Small intestine (tissue), 7 donors: ENCODE measurements around the gene KLHL8. TPM values are rescaled to one million over a fixed set of nuclear protein-coding genes. Genes with fewer than 3 reads are reported as not detected.

Source experiments
- DNase-seq, 2 donors: peaks; one replicate each; pipeline versions ENCODE4 v3.0.0 to v3.0.0-alpha.2; 2013
- FAIRE-seq: peaks from 2 replicates; lab custom pipeline; 2012; peaks lifted over from hg19 to GRCh38; lab: Jason Lieb, UNC
- H3K27ac ChIP-seq, 3 donors: one replicate each; pipeline ENCODE4 v1.5.1; 2013; ENCODE audit warnings: low read length in 2 of 3, mild to moderate bottlenecking in 2 of 3, control low read depth in 1 of 3, inconsistent platforms in 1 of 3, low read depth in 1 of 3, moderate library complexity in 1 of 3
- H3K27me3 ChIP-seq, 3 donors: one replicate each; pipeline ENCODE4 v1.6.1; 2013; ENCODE audit warnings: low read length in 3 of 3, inconsistent platforms in 1 of 3; ENCODE audit not compliant: control insufficient read depth in 3 of 3, insufficient read depth in 3 of 3
- H3K36me3 ChIP-seq, 3 donors: one replicate each; pipeline ENCODE4 v1.6.1; 2013; ENCODE audit warnings: low read length in 3 of 3, inconsistent platforms in 1 of 3, low read depth in 1 of 3, mild to moderate bottlenecking in 1 of 3, moderate library complexity in 1 of 3; ENCODE audit not compliant: control insufficient read depth in 3 of 3, insufficient read depth in 2 of 3
- H3K4me1 ChIP-seq, 3 donors: one replicate each; pipeline ENCODE4 v1.6.1; 2013; ENCODE audit warnings: low read length in 2 of 3, inconsistent platforms in 1 of 3, low read depth in 1 of 3, mild to moderate bottlenecking in 1 of 3, moderate library complexity in 1 of 3; ENCODE audit not compliant: control insufficient read depth in 3 of 3, insufficient read depth in 2 of 3
- H3K4me3 ChIP-seq, 3 donors: one replicate each; pipeline ENCODE4 v1.5.1; 2013; ENCODE audit warnings: low read length in 3 of 3, control low read depth in 1 of 3, inconsistent platforms in 1 of 3, low read depth in 1 of 3, mild to moderate bottlenecking in 1 of 3, moderate library complexity in 1 of 3
- H3K9me3 ChIP-seq, 2 donors: one replicate each; pipeline ENCODE4 v1.6.1; 2013; ENCODE audit warnings: low read depth in 1 of 2, low read length in 1 of 2; ENCODE audit not compliant: control insufficient read depth in 2 of 2, insufficient read depth in 1 of 2
- WGBS, 3 donors: extraction: QIAGEN DNeasy Blood & Tissue Kit; methylation state at CpG; one replicate each; pipeline ENCODE4 v1.1.7; 2013; 5-methylcytosine and 5-hydroxymethylcytosine counted together
- polyA plus RNA-seq, 4 donors: library from polyadenylated mRNA; stranded (reverse) in 3 of 4; unstranded in 1 of 4; fragments of 200-250 nt in 3 of 4; fragments of 120-200 nt in 1 of 4; gene quantifications; one replicate each; pipeline versions ENCODE4 v1.2.1 to v1.2.3, GENCODE V29; 2013
- donor health status: healthy with polysubstance abuse.
- donor health status: control.
- donor health status: control.
- donor health status: Bipolar disorder and iron deficiency.
- donor health status: healthy.

KLHL8 gene
- polyA plus RNA-seq, 4 donors = 5.4 to 19.5 (median 7.1) TPM

GRCh38 chr4:87209182-87209581, 11.2 kb downstream of the KLHL8 start:
- DNase-seq (no peak), FAIRE-seq (no peak)
- Histone ChIP-seq H3K36me3 (peaks cover 0 to 17% (median 0%) of the 10 kb centered on the region in 3 donors), H3K27me3 (no peaks in the 10 kb centered on the region), H3K9me3 (no peaks in the 10 kb centered on the region), H3K4me3 (no peak overlapping the region), H3K4me1 (peaks cover 0 to 3% (median 3%) of the 10 kb centered on the region in 3 donors), H3K27ac (no peak overlapping the region)
- 70 to 86% (median 86%) methylated on average over 3 of the region's 3 CpGs for WGBS, 3 donors

- WGBS, 3 donors = 84 to 97% (median 91%) methylated on average over 1 of the region's 1 CpG
- DNase-seq = no peak
- peaks cover 0 to 3% of the 10 kb centered on the region in 2 donors for H3K9me3 ChIP-seq
- no peaks in the 10 kb centered on the region for H3K27me3 ChIP-seq
- peaks cover 0 to 17% (median 0%) of the 10 kb centered on the region in 3 donors for H3K36me3 ChIP-seq
- no peak overlapping the region for H3K27ac ChIP-seq
- no peak overlapping the region for H3K4me3 ChIP-seq
- no peaks in the 10 kb centered on the region for H3K4me1 ChIP-seq
- FAIRE-seq = no peak
These were observed 15.9 kb downstream of the KLHL8 start for GRCh38 chr4:87204559-87204958.

DNA sequence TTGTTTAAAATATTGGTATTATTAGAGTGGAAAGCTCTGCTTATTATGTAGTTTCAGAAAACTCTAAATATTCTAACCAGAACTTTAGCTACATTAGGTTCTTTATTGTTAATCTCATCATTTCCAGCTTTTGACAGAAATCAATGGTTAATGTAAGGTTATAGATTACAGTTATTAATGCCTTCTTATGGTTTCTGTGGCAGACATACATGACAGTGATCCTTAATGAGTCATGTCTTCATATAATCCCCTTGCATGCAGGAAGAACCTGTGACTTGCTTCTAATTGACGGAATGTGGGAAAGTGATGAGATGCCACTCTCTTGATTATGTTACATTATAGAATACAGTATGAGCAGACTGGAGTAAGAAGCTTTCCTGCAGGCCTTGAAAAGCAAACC, 23.5 kb downstream of the KLHL8 start:
- Histone ChIP-seq H3K27me3 (no peaks in the 10 kb centered on the region), H3K4me3 (no peak overlapping the region), H3K9me3 (no peaks in the 10 kb centered on the region), H3K36me3 (peaks cover 0 to 2% (median 0%) of the 10 kb centered on the region in 3 donors), H3K4me1 (no peaks in the 10 kb centered on the region), H3K27ac (no peak overlapping the region)
- WGBS, 3 donors = 87 to 100% (median 100%) methylated on average over 1 of the region's 1 CpG
- FAIRE-seq = no peak
- DNase-seq = no peak

GRCh38 chr4:87196146-87196545, 24.3 kb downstream of the KLHL8 start:
- FAIRE-seq (no peak), DNase-seq (no peak)
- Histone ChIP-seq H3K4me3 (no peak overlapping the region), H3K27ac (no peak overlapping the region), H3K36me3 (peaks cover 0 to 3% (median 0%) of the 10 kb centered on the region in 3 donors), H3K4me1 (no peaks in the 10 kb centered on the region), H3K27me3 (no peaks in the 10 kb centered on the region), H3K9me3 (no peaks in the 10 kb centered on the region)
- WGBS, 3 donors = 67 to 82% (median 72%) methylated on average over 2 of the region's 2 CpGs

DNA sequence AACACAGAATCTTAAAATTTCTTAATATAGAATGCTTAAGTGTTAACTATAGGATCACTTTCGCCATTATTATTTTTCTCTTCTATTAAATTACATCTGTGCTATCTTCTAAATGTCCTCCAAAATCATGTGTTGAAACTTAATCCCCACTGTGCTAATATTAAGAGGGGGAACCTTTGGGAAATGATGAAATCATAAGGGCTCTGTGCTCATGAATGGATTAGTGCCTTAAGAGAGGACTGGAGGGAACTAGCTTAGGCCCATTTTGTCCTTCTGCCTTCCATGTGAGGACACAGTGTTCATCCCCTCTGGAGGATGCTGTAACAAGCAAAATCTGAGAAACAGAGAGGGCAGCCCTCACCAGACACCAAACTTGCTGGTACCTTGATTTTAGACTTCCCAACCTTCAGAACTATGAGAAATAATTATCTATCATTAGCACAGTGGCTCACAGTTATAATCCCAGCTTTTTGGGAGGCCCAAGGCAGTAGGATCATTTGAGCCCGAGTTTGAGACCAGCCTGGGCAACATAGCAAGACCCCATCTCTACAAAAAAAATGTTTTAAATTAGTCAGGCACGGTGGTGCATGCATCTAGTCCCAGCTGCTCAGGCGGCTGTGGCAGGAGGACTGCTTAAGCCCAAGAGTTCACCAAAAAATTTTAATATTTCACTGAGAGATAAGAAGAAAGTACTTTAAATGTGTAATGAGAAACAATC, 26.3 kb downstream of the KLHL8 start:
- WGBS, 3 donors = 95% methylated on average over 4 of the region's 4 CpGs
- FAIRE-seq = no peak

DNA sequence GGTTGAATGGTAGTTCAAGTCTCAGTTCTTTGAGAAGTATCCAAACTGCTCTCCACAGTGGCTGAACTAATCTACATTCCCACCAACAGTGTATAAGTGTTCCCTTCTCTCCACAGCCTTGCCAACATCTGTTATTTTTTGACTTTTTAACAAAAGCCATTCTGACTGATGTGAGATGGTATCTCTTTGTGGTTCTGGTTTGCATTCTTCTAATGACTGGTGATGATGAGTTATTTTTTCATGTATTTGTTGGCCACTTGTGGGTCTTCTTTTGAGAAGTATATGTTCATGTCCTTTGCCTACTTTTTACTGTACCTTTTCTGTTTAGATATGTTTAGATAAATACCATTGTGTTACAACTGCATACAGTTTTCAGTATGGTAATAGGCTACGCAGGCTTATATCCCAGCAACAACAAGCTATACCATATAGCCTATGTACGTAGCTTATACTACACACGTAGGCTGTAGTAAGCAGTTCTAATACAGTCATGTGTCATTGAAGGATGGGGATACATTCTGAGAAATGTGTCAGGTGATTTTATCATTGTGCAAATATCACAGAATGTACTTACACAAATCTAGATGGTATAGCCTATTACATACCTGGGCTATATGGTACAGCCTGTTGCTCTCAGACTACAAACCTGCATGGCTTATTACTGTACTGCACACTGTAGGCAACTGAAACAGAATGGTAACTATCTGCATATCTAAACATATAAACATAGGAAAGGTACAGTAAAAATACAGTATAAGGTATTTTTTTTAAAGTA, 28.1 kb downstream of the KLHL8 start:
- FAIRE-seq = no peak
- no peaks in the 10 kb centered on the region for H3K4me1 ChIP-seq
- 96 to 98% (median 98%) methylated on average over 3 of the region's 3 CpGs for WGBS, 3 donors
- no peak overlapping the region for H3K4me3 ChIP-seq
- no peaks in the 10 kb centered on the region for H3K9me3 ChIP-seq
- H3K27me3 ChIP-seq = no peaks in the 10 kb centered on the region
- no peak overlapping the region for H3K27ac ChIP-seq
- no peak for DNase-seq
- H3K36me3 ChIP-seq = peaks cover 0 to 5% (median 0%) of the 10 kb centered on the region in 3 donors

More for the DNA sequence above, 26.3 kb downstream of the KLHL8 start:
- DNase-seq = no peak
- H3K27ac ChIP-seq = no peak overlapping the region
- H3K27me3 ChIP-seq = no peaks in the 10 kb centered on the region
- no peaks in the 10 kb centered on the region for H3K9me3 ChIP-seq
- peaks cover 0 to 5% (median 0%) of the 10 kb centered on the region in 3 donors for H3K36me3 ChIP-seq
- H3K4me1 ChIP-seq = no peaks in the 10 kb centered on the region
- no peak overlapping the region for H3K4me3 ChIP-seq

DNA sequence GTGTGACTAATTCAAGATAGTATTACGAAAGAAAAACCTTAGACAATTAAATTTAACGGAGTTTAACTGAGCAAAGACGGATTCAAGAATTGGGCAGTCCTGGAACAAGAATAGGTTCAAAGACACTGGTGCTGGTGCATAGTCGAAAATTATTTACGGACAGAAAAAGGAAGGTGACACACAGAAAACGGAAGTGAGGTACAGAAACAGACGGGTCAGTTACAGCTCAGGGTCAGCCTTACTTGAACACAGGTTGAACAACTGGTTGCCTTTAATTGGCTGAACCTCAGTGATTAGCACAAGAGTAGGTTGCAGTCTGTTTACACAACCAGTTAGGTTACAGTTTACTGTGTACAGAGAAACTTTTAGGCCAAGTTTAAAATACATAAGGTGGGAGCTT, 31.5 kb downstream of the KLHL8 start:
- no peak for FAIRE-seq
- Histone ChIP-seq H3K4me3 (no peak overlapping the region), H3K27me3 (no peaks in the 10 kb centered on the region), H3K4me1 (no peaks in the 10 kb centered on the region), H3K9me3 (no peaks in the 10 kb centered on the region), H3K27ac (no peak overlapping the region), H3K36me3 (peaks cover 0 to 3% (median 0%) of the 10 kb centered on the region in 3 donors)
- DNase-seq = no peak
- 95 to 96% (median 96%) methylated on average over 7 of the region's 7 CpGs for WGBS, 3 donors

GRCh38 chr4:87188048-87188447, 32.4 kb downstream of the KLHL8 start:
- H3K36me3 ChIP-seq = peaks cover 0 to 3% (median 0%) of the 10 kb centered on the region in 3 donors
- no peak overlapping the region for H3K27ac ChIP-seq
- no peak for DNase-seq
- 72 to 82% (median 79%) methylated on average over 2 of the region's 2 CpGs for WGBS, 3 donors
- H3K27me3 ChIP-seq = no peaks in the 10 kb centered on the region
- FAIRE-seq = no peak
- no peaks in the 10 kb centered on the region for H3K9me3 ChIP-seq
- no peak overlapping the region for H3K4me3 ChIP-seq
- H3K4me1 ChIP-seq = no peaks in the 10 kb centered on the region
